HepG2 (cell line): ENCODE results near the gene CFAP119. TPM values are rescaled to one million over a fixed set of nuclear protein-coding genes. Genes with fewer than 3 reads are reported as not detected.
A peak's percentile ranks its signal among the peaks of the same experiment; 100 is the strongest.

Experiments used
- ATAC-seq: fragments of 200-7000 bp; cut with Tn5 transposase; 3 replicates; pipeline ENCODE4 v1.9.1; 2020; ENCODE audit warnings: mild to moderate bottlenecking, moderate library complexity
- BruUV-seq: library from RNA; stranded (reverse); fragments of 400-500 nt; replicated peaks from 2 replicates; lab custom pipeline; 2021; lab: Mats Ljungman, UMichigan
- CTCF ChIA-PET: fragments of 300-600 bp; formaldehyde crosslinking; extraction: SDS; loops from one replicate; lab custom pipeline; 2021; ENCODE audit warnings: low total read pairs, inconsistent platforms, low intra/inter-chr PET ratio; lab: Yijun Ruan, JAX
- POLR2A ChIA-PET: fragments of 350-600 bp; sonication (Branson Sonifier 250); formaldehyde crosslinking; loops from one replicate; lab custom pipeline; 2020; ENCODE audit warnings: antibody characterized with exemption, inconsistent platforms; lab: Yijun Ruan, JAX
- DNase-seq: peaks from one replicate; pipeline ENCODE4 v3.0.0-alpha.2; 2015; ENCODE audit warnings: low spot score
- FAIRE-seq: peaks from 3 replicates; lab custom pipeline; 2011; peaks lifted over from hg19 to GRCh38; lab: Jason Lieb, UNC
- H2AFZ ChIP-seq: one replicate; pipeline ENCODE4 v1.6.1; 2011; ENCODE audit warnings: low read length, inconsistent platforms
- H3K27ac ChIP-seq: fragments of 300-600 bp; 3 replicates; pipeline ENCODE4 v1.8.0; 2011; ENCODE audit warnings: mixed run types, mild to moderate bottlenecking, mixed read lengths, low read length, inconsistent platforms; ENCODE audit not compliant: insufficient read depth; ENCODE audit errors: extremely low read length
- H3K27me3 ChIP-seq, 2 experiments: fragments of 200-600 bp in 1 of 2; 2 replicates in 1 of 2; 3 replicates in 1 of 2; pipeline versions ENCODE4 v1.6.0 to v1.8.0; 2011; ENCODE audit warnings: low read length in 2 of 2, mild to moderate bottlenecking in 2 of 2, moderate library complexity in 2 of 2, inconsistent platforms in 1 of 2; ENCODE audit not compliant: insufficient read depth in 2 of 2, control insufficient read depth in 1 of 2
- H3K36me3 ChIP-seq, 2 experiments: fragments of 200-600 bp in 1 of 2; replicated peaks in 1 of 2; 2 replicates in 1 of 2; 3 replicates in 1 of 2; pipeline versions ENCODE4 v1.5.1 to v1.8.0; 2011; ENCODE audit warnings: low read length in 2 of 2, inconsistent platforms in 1 of 2; ENCODE audit not compliant: insufficient read depth in 2 of 2, control insufficient read depth in 1 of 2
- H3K4me1 ChIP-seq: 2 replicates; pipeline ENCODE4 v1.5.1; 2012; ENCODE audit warnings: low read length, inconsistent platforms; ENCODE audit not compliant: insufficient read depth
- H3K4me2 ChIP-seq: 2 replicates; pipeline ENCODE4 v1.6.0; 2011; ENCODE audit warnings: low read depth, low read length, inconsistent platforms
- H3K4me3 ChIP-seq, 3 experiments: fragments of 200-600 bp in 1 of 3; sonication (generic), shearing (Covaris generic) in 1 of 3; replicated peaks in 1 of 3; 2 replicates each; pipeline ENCODE4 v1.5.1; 2011 to 2016; ENCODE audit warnings: low read length in 3 of 3, inconsistent platforms in 2 of 3, low read depth in 2 of 3, mild to moderate bottlenecking in 2 of 3, control low read depth in 1 of 3, mixed read lengths in 1 of 3; ENCODE audit not compliant: insufficient read depth in 1 of 3
- H3K79me2 ChIP-seq: one replicate; pipeline ENCODE4 v1.6.1; 2011; ENCODE audit warnings: low read length, inconsistent platforms; ENCODE audit not compliant: insufficient read depth
- H3K9ac ChIP-seq: 2 replicates; pipeline ENCODE4 v1.6.0; 2011; ENCODE audit warnings: mild to moderate bottlenecking, low read depth, low read length, inconsistent platforms; ENCODE audit not compliant: insufficient read depth
- H3K9me3 ChIP-seq: 2 replicates; pipeline ENCODE4 v1.5.1; 2012; ENCODE audit warnings: mild to moderate bottlenecking, low read length
- H4K20me1 ChIP-seq: 2 replicates; pipeline ENCODE4 v1.6.0; 2011; ENCODE audit warnings: inconsistent platforms, mild to moderate bottlenecking, low read length, moderate library complexity; ENCODE audit not compliant: insufficient read depth
- AGO1 ChIP-seq: fragments of 200-400 bp; formaldehyde crosslinking; IDR thresholded peaks from 2 replicates; pipeline ENCODE4 v1.6.1; 2017; ENCODE audit warnings: mild to moderate bottlenecking, low read depth, low read length, moderate library complexity; ENCODE audit not compliant: poor library complexity, severe bottlenecking
- ATF7 ChIP-seq, 2 experiments: fragments of 450-650 bp in 1 of 2; sonication (generic) in 1 of 2; formaldehyde crosslinking in 1 of 2; IDR thresholded peaks; 2 replicates each; pipeline versions ENCODE4 v1.4.0 to v1.6.1; 2016 to 2020; ENCODE audit warnings: antibody characterized with exemption in 1 of 2, mild to moderate bottlenecking in 1 of 2, missing genetic modification reagents in 1 of 2
- IKZF5 ChIP-seq: IDR thresholded peaks from 2 replicates; pipeline ENCODE4 v1.6.1; 2018; ENCODE audit warnings: missing genetic modification reagents, mild to moderate bottlenecking, missing compliant biosample characterization
- PHF5A ChIP-seq: IDR thresholded peaks from one replicate; pipeline ENCODE4 v1.6.1; 2018; ENCODE audit warnings: low read depth, missing genetic modification reagents; ENCODE audit not compliant: unreplicated experiment
- SAP130 ChIP-seq: IDR thresholded peaks from 2 replicates; pipeline ENCODE4 v1.6.1; 2016; ENCODE audit warnings: low read depth
- ZNF503 ChIP-seq: sonication (generic); formaldehyde crosslinking; IDR thresholded peaks from 2 replicates; pipeline ENCODE4 v1.4.0; 2020; ENCODE audit warnings: missing genetic modification reagents
- ZNF510 ChIP-seq: sonication (generic); formaldehyde crosslinking; IDR thresholded peaks from 2 replicates; pipeline ENCODE4 v1.4.0; 2020; ENCODE audit warnings: low read depth, mild to moderate bottlenecking, missing genetic modification reagents
- ZNF598 ChIP-seq: sonication (generic); formaldehyde crosslinking; IDR thresholded peaks from 2 replicates; pipeline ENCODE4 v1.5.1; 2020; ENCODE audit warnings: mild to moderate bottlenecking, missing genetic modification reagents, borderline replicate concordance
- ZNF766 ChIP-seq: sonication (generic); formaldehyde crosslinking; IDR thresholded peaks from 2 replicates; pipeline ENCODE4 v1.5.0; 2020; ENCODE audit warnings: missing genetic modification reagents, borderline replicate concordance
- ZSCAN21 ChIP-seq: sonication (generic); formaldehyde crosslinking; IDR thresholded peaks from 2 replicates; pipeline ENCODE4 v1.8.0; 2022; ENCODE audit warnings: mild to moderate bottlenecking, missing genetic modification reagents, moderate library complexity, borderline replicate concordance
- WGBS: methylation state at CpG from one replicate; pipeline ENCODE4 v1.1.6; 2017; ENCODE audit warnings: low lambda C conversion rate; 5-methylcytosine and 5-hydroxymethylcytosine counted together
- in situ Hi-C: cut with HindIII; loops from 2 replicates; pipeline ENCODE4 v1.10.0; 2017; ENCODE audit warnings: low pct_unique_long_range_greater_than_20kb; ENCODE audit not compliant: extremely low pct_ligation_motif_present
- intact Hi-C: fragments of 100-400 bp; cut with micrococcal nuclease; formaldehyde crosslinking; loops from one replicate; pipeline ENCODE4 v1.10.0; 2022; ENCODE audit not compliant: unreplicated experiment
- polyA plus RNA-seq, 8 experiments: library from polyadenylated mRNA; depleted of rRNA in 3 of 8; stranded (reverse) in 7 of 8; unstranded in 1 of 8; fragments of >200 nt; fragmentation: Illumina TruSeq in 4 of 8; extraction: Trizol in 4 of 8; gene quantifications; 2 replicates each; pipeline versions ENCODE4 v1.2.1 to v1.2.3, GENCODE V29; 2011 to 2016; ENCODE audit warnings: low read depth in 4 of 8, missing spikeins in 1 of 8, mixed read lengths in 1 of 8; ENCODE audit not compliant: insufficient read depth in 1 of 8
- total RNA-seq, 5 experiments: library from RNA; depleted of rRNA; stranded (reverse); fragments of >200 nt; fragmentation: Illumina TruSeq; extraction: Trizol; gene quantifications; 2 replicates each; pipeline ENCODE4 v1.2.3, GENCODE V29; 2016; ENCODE audit warnings: low read depth in 1 of 5
- TF ChIP-seq, protein P1 (sequence below): sonication (generic); formaldehyde crosslinking; IDR thresholded peaks from 2 replicates; pipeline ENCODE4 v1.4.0; 2020; ENCODE audit warnings: missing genetic modification reagents, mild to moderate bottlenecking, borderline replicate concordance

Gene CFAP119
- total and polyA plus RNA-seq, 2 of the 13 experiments (the other 11 are each of a cell fraction or from before 2014, with no cell fraction given): 6.4 TPM

DNA sequence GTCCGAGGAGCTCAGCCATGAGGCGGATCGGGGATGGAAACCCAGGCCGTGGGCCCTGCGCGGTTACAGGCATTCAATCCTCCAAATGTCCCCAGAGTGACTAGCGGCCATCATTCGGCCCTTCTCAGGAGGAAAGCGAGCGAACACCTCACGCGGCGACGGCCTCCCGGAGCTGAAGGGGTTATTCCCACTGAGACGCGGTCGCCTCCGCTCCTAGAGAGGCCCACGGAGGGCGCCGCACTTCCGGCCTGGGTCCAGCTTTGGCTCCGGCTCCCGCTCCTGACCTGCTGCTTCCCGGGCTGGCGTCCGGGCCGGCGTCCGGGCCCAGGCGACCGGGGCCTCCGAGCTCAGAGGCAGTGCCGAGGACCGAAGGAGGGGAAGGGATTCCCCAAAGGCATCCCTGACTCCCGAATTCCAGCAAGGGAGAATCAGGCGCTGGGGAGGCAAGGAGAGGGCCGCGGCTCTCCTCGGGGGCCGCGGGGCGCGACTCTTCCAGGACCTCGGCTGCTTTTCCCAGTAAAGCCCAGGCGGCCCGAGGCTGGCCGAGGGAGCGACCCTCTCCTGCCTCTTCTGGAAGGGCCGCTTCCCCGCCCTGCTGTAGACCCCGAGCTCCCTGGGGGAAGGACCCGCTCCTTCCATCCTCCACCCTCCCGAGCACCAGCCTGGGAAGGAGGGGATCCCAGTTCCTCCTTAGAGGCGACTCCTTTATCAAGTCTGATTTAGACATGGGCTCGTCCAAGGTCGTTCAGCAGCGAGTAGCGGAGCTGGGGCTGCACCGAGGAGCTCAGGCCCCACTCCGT, 43.7 kb upstream of the CFAP119 start (continued):
- TF ChIP-seq ZSCAN21 (CRISPR knock-in tag) (peak; percentile 83; the same call in 1 of the 2 replicates), SAP130 (CRISPR knock-in tag) (peak; percentile 97), ZNF766 (CRISPR knock-in tag) (peak; percentile 87; the same call in 1 of the 2 replicates), ZNF510 (CRISPR knock-in tag) (peak; percentile 96; the same call in 1 of the 2 replicates), ZNF598 (CRISPR knock-in tag) (peak; percentile 53; the same call in 1 of the 2 replicates), AGO1 (peak; percentile 82)
- TF ChIP-seq, all 625 proteins: peak for 443

DNA sequence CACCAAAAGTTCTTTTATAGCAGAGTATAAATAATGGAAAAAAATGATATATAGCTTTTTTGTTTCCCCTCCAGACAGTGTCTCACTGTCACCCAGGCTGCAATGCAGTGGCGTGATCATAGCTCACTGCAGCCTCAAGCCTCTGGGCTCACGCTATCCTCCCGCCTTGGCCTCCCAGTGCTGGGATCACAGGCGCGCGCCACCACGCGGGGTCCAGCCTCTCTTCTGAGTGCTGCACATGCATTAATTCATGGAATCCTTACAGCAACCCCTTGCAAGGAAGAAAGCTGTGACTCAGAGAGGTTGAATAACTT, 43.2 kb upstream of the CFAP119 start:
- ATAC-seq (peak; percentile 3; the same call in 2 of the 3 replicates), DNase-seq (no peak), FAIRE-seq (no peak)
- Histone ChIP-seq H3K4me3 (peak overlapping the region; percentile 74 to 96 (median 89); a peak in 5 of 6 replicates), H3K27ac (peak overlapping the region; percentile 92), H3K4me2 (peak overlapping the region; percentile 92), H4K20me1 (no peaks in the 10 kb centered on the region), H3K9ac (peak overlapping the region; percentile 89), H3K27me3 (no peaks in the 10 kb centered on the region; a peak in 1 of 5 replicates), H3K79me2 (peaks cover 3% of the 10 kb centered on the region), H3K9me3 (no peaks in the 10 kb centered on the region), H2AFZ (peak overlapping the region; percentile 1), H3K36me3 (no peaks in the 10 kb centered on the region), H3K4me1 (peaks cover 54% of the 10 kb centered on the region)
- TSS peak; percentile 67 for BruUV-seq
- in situ Hi-C loops: no loop called here
- intact Hi-C loops: loop anchor here (1.0 kb wide), 2 partner anchors 9 to 18 kb away; partner anchors contain the start of gene ZNF629
- ChIA-PET POLR2A (interaction anchor here (0.6 to 6.6 kb wide), 24 partner anchors 9 to 330 kb away, joined by 3 to 257 read pairs (median 12); partner anchors contain the start of genes FBRS, PHKG2, ZNF629 and ZNF689), CTCF (interaction anchor here (0.9 kb wide), 1 partner anchor 117 kb away, joined by 3 read pairs; no protein-coding TSS in a partner anchor)
- 84% methylated on average over 8 of the region's 8 CpGs for WGBS
- TF ChIP-seq ATF7 (IDR thresholded peaks at IDR 0.05): no peak
- no peak for TF ChIP-seq ATF7 (CRISPR knock-in tag; IDR thresholded peaks at IDR 0.05)
- no peak for TF ChIP-seq IKZF5 (CRISPR knock-in tag)
- no peak for TF ChIP-seq PHF5A (CRISPR knock-in tag)
- TF ChIP-seq ZNF503 (CRISPR knock-in tag): no peak
- TF ChIP-seq, protein P1, sequence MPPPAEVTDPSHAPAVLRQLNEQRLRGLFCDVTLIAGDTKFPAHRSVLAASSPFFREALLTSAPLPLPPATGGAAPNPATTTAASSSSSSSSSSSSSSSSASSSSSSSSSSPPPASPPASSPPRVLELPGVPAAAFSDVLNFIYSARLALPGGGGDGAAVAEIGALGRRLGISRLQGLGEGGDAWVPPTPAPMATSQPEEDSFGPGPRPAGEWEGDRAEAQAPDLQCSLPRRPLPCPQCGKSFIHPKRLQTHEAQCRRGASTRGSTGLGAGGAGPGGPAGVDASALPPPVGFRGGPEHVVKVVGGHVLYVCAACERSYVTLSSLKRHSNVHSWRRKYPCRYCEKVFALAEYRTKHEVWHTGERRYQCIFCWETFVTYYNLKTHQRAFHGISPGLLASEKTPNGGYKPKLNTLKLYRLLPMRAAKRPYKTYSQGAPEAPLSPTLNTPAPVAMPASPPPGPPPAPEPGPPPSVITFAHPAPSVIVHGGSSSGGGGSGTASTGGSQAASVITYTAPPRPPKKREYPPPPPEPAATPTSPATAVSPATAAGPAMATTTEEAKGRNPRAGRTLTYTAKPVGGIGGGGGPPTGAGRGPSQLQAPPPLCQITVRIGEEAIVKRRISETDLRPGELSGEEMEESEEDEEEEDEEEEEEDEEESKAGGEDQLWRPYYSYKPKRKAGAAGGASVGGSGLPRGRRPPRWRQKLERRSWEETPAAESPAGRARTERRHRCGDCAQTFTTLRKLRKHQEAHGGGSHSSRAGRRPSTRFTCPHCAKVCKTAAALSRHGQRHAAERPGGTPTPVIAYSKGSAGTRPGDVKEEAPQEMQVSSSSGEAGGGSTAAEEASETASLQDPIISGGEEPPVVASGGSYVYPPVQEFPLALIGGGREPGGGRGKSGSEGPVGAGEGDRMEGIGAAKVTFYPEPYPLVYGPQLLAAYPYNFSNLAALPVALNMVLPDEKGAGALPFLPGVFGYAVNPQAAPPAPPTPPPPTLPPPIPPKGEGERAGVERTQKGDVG: peak; percentile 81
